ENCODE data around the gene LTBP1.

The LTBP1 gene

GRCh38 chr2:33395034-33395433 lies 448.3 kb downstream of the LTBP1 start:
- TF ChIP-seq CTCF (IDR thresholded peaks at IDR 0.05; ENCODE audit: insufficient read depth, low read length, poor library complexity, severe bottlenecking), result no peak
- Histone ChIP-seq H3K27me3 (replicated peaks; ENCODE audit: control insufficient read depth, insufficient read depth, low read length) (no peaks in the 10 kb centered on the region), H3K4me3 (replicated peaks; ENCODE audit: low read depth, low read length) (no peak overlapping the region), H3K36me3 (ENCODE audit: control insufficient read depth, insufficient read depth, low read length) (no peaks in the 10 kb centered on the region)
- DNase-seq (ENCODE audit: extremely low read depth, insufficient read length), result no peak

- no peak for DNase-seq (ENCODE audit: extremely low read depth, insufficient read length)
- H3K36me3 ChIP-seq (ENCODE audit: control insufficient read depth, insufficient read depth, low read length), result no peaks in the 10 kb centered on the region
- peak; percentile 73 for TF ChIP-seq CTCF (IDR thresholded peaks at IDR 0.05; ENCODE audit: insufficient read depth, low read length, poor library complexity, severe bottlenecking)
- no peak overlapping the region for H3K4me3 ChIP-seq (replicated peaks; ENCODE audit: low read depth, low read length)
- no peaks in the 10 kb centered on the region for H3K27me3 ChIP-seq (replicated peaks; ENCODE audit: control insufficient read depth, insufficient read depth, low read length)
These were observed 449.0 kb downstream of the LTBP1 start for GRCh38 chr2:33395655-33396249.

- no peaks in the 10 kb centered on the region for H3K36me3 ChIP-seq (ENCODE audit: control insufficient read depth, insufficient read depth, low read length)
- no peak for DNase-seq (ENCODE audit: extremely low read depth, insufficient read length)
- no peaks in the 10 kb centered on the region for H3K27me3 ChIP-seq (replicated peaks; ENCODE audit: control insufficient read depth, insufficient read depth, low read length)
- no peak for TF ChIP-seq CTCF (IDR thresholded peaks at IDR 0.05; ENCODE audit: insufficient read depth, low read length, poor library complexity, severe bottlenecking)
- H3K4me3 ChIP-seq (replicated peaks; ENCODE audit: low read depth, low read length), result no peak overlapping the region
These were observed 457.6 kb downstream of the LTBP1 start for GRCh38 chr2:33404321-33404720.

- Histone ChIP-seq H3K36me3 (ENCODE audit: control insufficient read depth, insufficient read depth, low read length) (no peaks in the 10 kb centered on the region), H3K4me3 (replicated peaks; ENCODE audit: low read depth, low read length) (no peak overlapping the region), H3K27me3 (replicated peaks; ENCODE audit: control insufficient read depth, insufficient read depth, low read length) (no peaks in the 10 kb centered on the region)
- no peak for TF ChIP-seq CTCF (IDR thresholded peaks at IDR 0.05; ENCODE audit: insufficient read depth, low read length, poor library complexity, severe bottlenecking)
- DNase-seq (ENCODE audit: extremely low read depth, insufficient read length), result no peak
These were observed 459.9 kb downstream of the LTBP1 start for GRCh38 chr2:33406622-33407021.

GRCh38 chr2:33408109-33408508 lies 461.4 kb downstream of the LTBP1 start:
- no peak for DNase-seq (ENCODE audit: extremely low read depth, insufficient read length)
- H3K27me3 ChIP-seq (replicated peaks; ENCODE audit: control insufficient read depth, insufficient read depth, low read length), result no peaks in the 10 kb centered on the region
- no peaks in the 10 kb centered on the region for H3K36me3 ChIP-seq (ENCODE audit: control insufficient read depth, insufficient read depth, low read length)
- no peak for TF ChIP-seq CTCF (IDR thresholded peaks at IDR 0.05; ENCODE audit: insufficient read depth, low read length, poor library complexity, severe bottlenecking)
- H3K4me3 ChIP-seq (replicated peaks; ENCODE audit: low read depth, low read length), result no peak overlapping the region

GRCh38 chr2:33409417-33409955 lies 462.7 kb downstream of the LTBP1 start:
- no peaks in the 10 kb centered on the region for H3K27me3 ChIP-seq (replicated peaks; ENCODE audit: control insufficient read depth, insufficient read depth, low read length)
- no peak overlapping the region for H3K4me3 ChIP-seq (replicated peaks; ENCODE audit: low read depth, low read length)
- no peaks in the 10 kb centered on the region for H3K36me3 ChIP-seq (ENCODE audit: control insufficient read depth, insufficient read depth, low read length)
- no peak for DNase-seq (ENCODE audit: extremely low read depth, insufficient read length)
- TF ChIP-seq CTCF (IDR thresholded peaks at IDR 0.05; ENCODE audit: insufficient read depth, low read length, poor library complexity, severe bottlenecking), result no peak

Data from GM06990 (cell line).